Osteoblast (primary cell): Measurements from ENCODE around the gene TTLL9. TPM values are rescaled to one million over a fixed set of nuclear protein-coding genes. Genes with fewer than 3 reads are reported as not detected.

ENCODE experiments used
- DNase-seq: peaks from one replicate; pipeline ENCODE4 v3.0.0; 2011; ENCODE audit warnings: low spot score, mixed read lengths; ENCODE audit not compliant: insufficient read length; ENCODE audit errors: missing footprints
- H2AFZ ChIP-seq: 2 replicates; pipeline ENCODE4 v1.6.0; 2011; ENCODE audit warnings: mild to moderate bottlenecking, low read length
- H3K27ac ChIP-seq: 2 replicates; pipeline ENCODE4 v1.5.1; 2011; ENCODE audit warnings: mild to moderate bottlenecking, low read depth, low read length, moderate library complexity
- H3K27me3 ChIP-seq: 2 replicates; pipeline ENCODE4 v1.6.0; 2012; ENCODE audit warnings: mild to moderate bottlenecking, control low read depth, inconsistent platforms, low read length, moderate library complexity; ENCODE audit not compliant: insufficient read depth
- H3K36me3 ChIP-seq: 2 replicates; pipeline ENCODE4 v1.5.1; 2011; ENCODE audit warnings: mild to moderate bottlenecking, low read length, control low read depth, moderate library complexity; ENCODE audit not compliant: insufficient read depth
- H3K4me1 ChIP-seq: 2 replicates; pipeline ENCODE4 v1.5.1; 2011; ENCODE audit warnings: mild to moderate bottlenecking, low read length, control low read depth, moderate library complexity; ENCODE audit not compliant: insufficient read depth
- H3K4me2 ChIP-seq: 2 replicates; pipeline ENCODE4 v1.6.0; 2011; ENCODE audit warnings: mild to moderate bottlenecking, low read length; ENCODE audit not compliant: insufficient read depth
- H3K4me3 ChIP-seq: fragments of 200-600 bp; sonication (generic); 3 replicates; pipeline ENCODE4 v1.5.1; 2012; ENCODE audit warnings: mild to moderate bottlenecking, low read length, inconsistent platforms; ENCODE audit not compliant: insufficient read depth
- H3K79me2 ChIP-seq: 2 replicates; pipeline ENCODE4 v1.6.0; 2012; ENCODE audit warnings: mild to moderate bottlenecking, low read length, control low read depth, inconsistent platforms; ENCODE audit not compliant: insufficient read depth
- H3K9me3 ChIP-seq: 2 replicates; pipeline ENCODE4 v1.5.1; 2011; ENCODE audit warnings: low read depth, low read length, control low read depth
- H4K20me1 ChIP-seq: 2 replicates; pipeline ENCODE4 v1.6.0; 2012; ENCODE audit warnings: mild to moderate bottlenecking, low read length, control low read depth; ENCODE audit not compliant: insufficient read depth
- CTCF ChIP-seq: IDR thresholded peaks from 2 replicates; pipeline ENCODE4 v1.5.1; 2011; ENCODE audit warnings: mild to moderate bottlenecking, low read depth, low read length, moderate library complexity; ENCODE audit errors: extremely low read depth
- total RNA-seq: library from RNA; depleted of rRNA; stranded (reverse); fragments of >200 nt; gene quantifications from 2 replicates; pipeline ENCODE4 v1.2.3, GENCODE V29; 2012

The TTLL9 gene
- total RNA-seq, 1 donor, result 0.72 TPM

- H3K9me3 ChIP-seq, result no peaks in the 10 kb centered on the region
- peaks cover 3% of the 10 kb centered on the region for H3K4me1 ChIP-seq
- DNase-seq, result no peak
- TF ChIP-seq CTCF, result no peak
- H3K4me2 ChIP-seq, result no peak overlapping the region
- no peak overlapping the region for H2AFZ ChIP-seq
- H4K20me1 ChIP-seq, result no peaks in the 10 kb centered on the region
- no peaks in the 10 kb centered on the region for H3K27me3 ChIP-seq
- no peak overlapping the region for H3K27ac ChIP-seq
- H3K36me3 ChIP-seq, result no peaks in the 10 kb centered on the region
- no peak overlapping the region for H3K4me3 ChIP-seq
- no peaks in the 10 kb centered on the region for H3K79me2 ChIP-seq
Measured at GRCh38 chr20:31823360-31824124, 46.9 kb upstream of the TTLL9 start.

GRCh38 chr20:31824125-31824485 is 46.3 kb upstream of the TTLL9 start:
- H2AFZ ChIP-seq, result no peak overlapping the region
- H3K27ac ChIP-seq, result no peak overlapping the region
- H3K4me3 ChIP-seq, result no peak overlapping the region
- no peak for TF ChIP-seq CTCF
- no peaks in the 10 kb centered on the region for H3K27me3 ChIP-seq
- H4K20me1 ChIP-seq, result no peaks in the 10 kb centered on the region
- no peaks in the 10 kb centered on the region for H3K79me2 ChIP-seq
- no peaks in the 10 kb centered on the region for H3K9me3 ChIP-seq
- H3K4me2 ChIP-seq, result no peak overlapping the region
- H3K4me1 ChIP-seq, result peaks cover 3% of the 10 kb centered on the region
- no peaks in the 10 kb centered on the region for H3K36me3 ChIP-seq
- DNase-seq, result no peak

GRCh38 chr20:31824554-31825313 is 45.7 kb upstream of the TTLL9 start:
- H3K4me1 ChIP-seq, result peaks cover 3% of the 10 kb centered on the region
- DNase-seq, result peak; percentile 34
- H3K27ac ChIP-seq, result no peak overlapping the region
- H3K79me2 ChIP-seq, result no peaks in the 10 kb centered on the region
- no peak overlapping the region for H3K4me2 ChIP-seq
- H3K4me3 ChIP-seq, result no peak overlapping the region
- H3K27me3 ChIP-seq, result no peaks in the 10 kb centered on the region
- H2AFZ ChIP-seq, result no peak overlapping the region
- no peaks in the 10 kb centered on the region for H3K36me3 ChIP-seq
- no peaks in the 10 kb centered on the region for H3K9me3 ChIP-seq
- H4K20me1 ChIP-seq, result no peaks in the 10 kb centered on the region
- no peak for TF ChIP-seq CTCF

GRCh38 chr20:31826074-31826473 is 44.4 kb upstream of the TTLL9 start:
- no peaks in the 10 kb centered on the region for H3K9me3 ChIP-seq
- TF ChIP-seq CTCF, result no peak
- H3K36me3 ChIP-seq, result no peaks in the 10 kb centered on the region
- DNase-seq, result no peak
- H2AFZ ChIP-seq, result no peak overlapping the region
- no peaks in the 10 kb centered on the region for H3K79me2 ChIP-seq
- no peaks in the 10 kb centered on the region for H4K20me1 ChIP-seq
- no peak overlapping the region for H3K4me2 ChIP-seq
- H3K27me3 ChIP-seq, result no peaks in the 10 kb centered on the region
- H3K4me3 ChIP-seq, result no peak overlapping the region
- no peak overlapping the region for H3K27ac ChIP-seq
- H3K4me1 ChIP-seq, result peaks cover 3% of the 10 kb centered on the region
